GM19023 (cell line): ENCODE results near the gene HOXD10.

Experiments
- ATAC-seq: cut with Tn5 transposase; IDR thresholded peaks from one replicate; pipeline ENCODE4 v1.9.1; 2021; ENCODE audit warnings: mild to moderate bottlenecking, moderate library complexity; ENCODE audit not compliant: unreplicated experiment

HOXD10 gene

DNA sequence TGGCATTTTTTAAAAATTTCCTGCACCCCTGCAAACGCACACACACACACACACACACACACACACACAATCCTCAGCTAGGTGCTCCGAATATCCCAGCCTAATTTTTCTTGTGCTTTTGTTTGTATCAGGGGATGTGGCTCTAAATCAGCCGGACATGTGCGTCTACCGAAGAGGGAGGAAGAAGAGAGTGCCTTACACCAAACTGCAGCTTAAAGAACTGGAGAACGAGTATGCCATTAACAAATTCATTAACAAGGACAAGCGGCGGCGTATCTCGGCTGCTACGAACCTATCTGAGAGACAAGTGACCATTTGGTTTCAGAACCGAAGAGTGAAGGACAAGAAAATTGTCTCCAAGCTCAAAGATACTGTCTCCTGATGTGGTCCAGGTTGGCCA is 22.2 kb upstream of the HOXD10 start:
- ATAC-seq: no peak

DNA sequence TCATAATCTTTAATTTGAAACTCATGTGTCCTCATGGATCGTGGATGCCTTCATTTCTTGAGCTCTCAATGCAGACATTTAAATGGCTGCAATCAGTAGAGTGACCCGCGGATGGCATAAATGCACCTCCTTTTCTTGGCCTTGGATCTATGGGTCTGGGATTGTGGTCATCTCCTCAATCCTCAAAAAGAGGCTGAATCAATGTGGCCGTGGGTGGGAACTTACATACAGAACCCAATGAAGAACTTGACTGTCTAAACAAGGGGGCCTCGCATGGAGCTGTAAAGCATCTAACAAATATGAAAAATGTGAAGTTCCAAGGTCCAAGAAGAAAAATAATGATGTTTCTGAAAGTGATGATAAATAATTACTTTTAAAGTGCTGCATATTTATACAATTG is 21.2 kb upstream of the HOXD10 start:
- ATAC-seq: no peak

DNA sequence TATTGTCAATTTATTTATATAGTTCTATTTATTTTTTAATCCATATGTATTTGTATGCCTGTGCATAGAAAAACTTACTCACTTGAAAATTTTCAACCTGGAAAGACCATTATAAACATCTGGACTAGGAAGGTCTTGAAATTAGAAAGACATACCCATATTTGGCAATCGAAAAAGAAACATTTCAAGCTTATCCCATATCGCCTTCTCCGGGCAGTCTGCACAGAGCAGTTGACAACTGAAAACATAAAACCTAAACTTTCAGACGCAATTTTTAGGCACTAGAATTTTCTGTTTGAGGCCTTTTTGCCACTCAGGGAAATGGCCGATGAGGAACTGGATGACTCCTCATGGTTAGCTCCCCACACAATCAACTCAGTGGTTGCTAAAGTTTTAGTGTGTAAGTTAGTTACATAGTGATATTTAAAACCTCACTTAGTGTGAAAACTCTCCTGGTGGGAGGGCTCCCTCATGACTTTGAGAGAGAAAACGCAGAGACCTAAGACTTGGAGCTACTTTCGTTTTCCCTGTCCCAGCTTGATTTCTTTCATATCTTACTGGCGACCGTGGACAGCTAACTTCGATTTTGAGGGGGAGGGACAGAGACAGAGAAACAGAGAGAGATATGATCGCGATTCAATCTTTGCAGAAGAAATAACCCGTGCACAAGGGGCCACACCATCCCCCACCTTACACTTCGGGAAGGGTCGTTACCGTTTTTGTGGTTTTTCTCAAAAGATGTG is 20.2 kb upstream of the HOXD10 start:
- no peak for ATAC-seq

DNA sequence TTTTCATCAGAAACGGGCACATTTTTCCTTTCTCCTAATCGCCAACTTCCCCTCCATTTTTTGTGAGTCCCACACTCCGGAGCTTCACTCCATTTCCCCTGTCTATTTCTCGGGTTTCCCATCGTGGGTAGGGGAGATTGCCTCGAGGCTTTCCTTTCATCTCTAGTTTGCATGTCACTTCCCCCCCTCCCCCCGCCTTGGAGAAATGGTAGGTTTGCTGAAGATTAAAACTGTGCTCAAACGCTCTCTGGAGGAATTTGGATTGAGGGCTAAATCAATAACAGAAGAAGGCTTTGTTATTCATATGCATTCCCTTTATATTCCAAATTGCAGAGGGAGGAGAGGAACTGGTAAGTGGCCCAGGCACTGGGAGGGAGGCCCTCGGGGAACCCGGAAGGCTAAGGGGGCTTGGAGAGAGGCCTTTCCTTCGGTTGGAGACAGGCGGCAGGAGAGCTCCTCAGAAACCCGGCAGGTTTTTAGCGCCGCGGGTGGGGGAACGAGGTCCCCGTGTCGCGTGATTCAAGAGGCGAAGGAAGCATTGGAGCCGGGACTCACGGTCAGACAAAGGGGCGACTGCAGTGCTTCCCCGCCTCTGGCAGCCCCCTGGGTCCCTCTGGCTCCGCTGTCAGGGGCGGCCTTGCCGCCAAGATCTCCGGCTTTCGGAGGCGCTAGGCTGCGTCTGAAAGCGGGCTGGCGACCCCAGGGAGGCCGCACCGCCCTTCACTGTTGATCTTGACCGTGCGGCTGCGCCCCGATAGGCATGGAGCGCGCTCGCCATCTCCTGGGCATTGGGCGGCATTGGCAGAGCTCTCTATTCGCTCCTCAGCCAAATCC is 19.4 kb upstream of the HOXD10 start:
- peak; percentile 93 for ATAC-seq

DNA sequence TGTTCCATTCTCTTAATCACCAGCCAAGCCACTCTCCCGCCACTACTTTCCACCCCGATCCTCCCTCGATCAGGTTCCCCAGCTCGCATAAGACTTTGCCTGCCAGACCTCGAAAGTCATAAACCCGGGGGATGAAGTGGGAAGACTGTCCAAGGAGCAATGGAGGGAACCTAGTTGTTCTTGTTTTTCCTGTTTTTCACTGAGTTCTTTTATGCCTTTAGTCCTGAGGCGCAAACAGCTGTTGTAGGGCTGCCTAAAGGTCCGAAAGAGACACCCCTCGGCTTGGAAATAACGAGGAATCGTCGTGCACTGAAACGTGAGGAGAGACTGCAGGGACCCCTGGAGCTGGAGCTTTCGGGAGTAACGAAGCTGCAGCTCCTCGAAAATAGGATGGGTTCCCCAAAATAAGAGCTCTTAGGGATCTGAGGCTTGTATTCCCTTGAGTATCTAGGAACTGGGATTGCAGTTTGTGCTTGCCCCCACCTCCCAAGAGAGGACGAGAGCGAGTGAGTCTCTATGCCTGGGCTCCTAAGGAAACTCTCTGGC is 18.7 kb upstream of the HOXD10 start:
- ATAC-seq: no peak

DNA sequence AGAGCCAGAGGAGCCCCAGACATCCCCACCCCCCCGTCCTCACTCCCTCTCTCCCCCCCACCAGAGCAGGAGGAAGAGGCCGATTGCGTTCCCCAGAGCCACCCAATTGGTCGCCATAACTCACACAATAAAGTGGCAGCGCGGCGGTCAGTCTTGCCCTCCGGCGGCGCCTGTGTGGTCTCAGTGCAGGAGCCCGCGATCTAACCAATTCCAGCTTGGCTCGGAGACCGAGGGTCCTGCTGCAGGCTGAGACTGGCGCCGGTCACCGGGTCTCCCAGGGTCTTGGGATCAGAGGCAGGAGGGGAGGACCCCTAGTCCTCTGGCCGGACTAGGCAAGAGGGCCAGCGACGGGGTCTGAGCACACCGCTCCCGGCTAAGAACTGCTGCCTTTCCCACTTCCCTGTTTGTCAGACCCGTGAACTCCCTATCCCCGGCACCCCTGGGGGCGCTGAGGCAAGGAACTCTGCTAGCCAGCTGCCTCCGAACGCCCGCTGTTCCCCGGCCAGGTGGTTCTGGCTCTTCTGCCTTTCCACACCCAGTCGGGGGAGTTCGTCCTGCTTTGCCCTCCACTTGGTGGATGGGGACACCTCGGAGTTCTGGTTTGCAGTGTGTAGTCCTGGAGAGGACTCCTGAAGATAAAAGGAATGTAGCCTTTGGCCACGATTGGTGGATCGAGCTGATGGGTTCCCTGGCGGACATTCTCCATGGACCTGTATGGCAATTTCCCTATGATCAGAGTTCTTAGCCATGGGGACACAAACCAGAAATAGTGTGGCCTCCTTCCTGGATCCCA is 18.0 kb upstream of the HOXD10 start:
- no peak for ATAC-seq

DNA sequence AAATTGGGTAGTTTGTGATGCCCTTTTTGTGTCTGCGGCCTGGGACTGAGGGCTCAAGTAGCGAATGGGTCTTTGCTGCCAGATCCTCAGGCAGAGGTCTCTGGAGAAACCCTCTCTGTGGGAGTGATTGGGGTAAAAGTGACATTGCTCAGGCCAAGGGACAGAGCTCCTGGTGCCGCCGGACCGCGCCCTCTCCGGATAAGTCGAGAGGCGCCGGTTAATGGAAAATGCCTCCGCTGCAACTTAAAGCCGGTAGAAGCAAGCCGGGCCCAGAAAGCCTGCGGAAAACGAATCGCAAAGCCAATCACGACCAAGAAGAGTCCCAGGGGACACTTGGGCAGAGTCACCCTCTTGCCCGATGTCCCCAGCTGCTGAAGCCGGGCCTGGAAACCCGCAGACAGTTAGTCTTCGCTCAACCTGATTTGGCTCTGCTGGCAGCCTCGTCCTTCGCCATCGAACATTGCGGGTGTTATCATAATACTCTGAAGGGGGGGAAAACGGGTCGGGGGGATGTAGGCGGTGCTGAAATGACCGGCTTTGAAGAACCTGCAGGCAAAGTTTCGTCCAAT is 17.3 kb upstream of the HOXD10 start:
- no peak for ATAC-seq

DNA sequence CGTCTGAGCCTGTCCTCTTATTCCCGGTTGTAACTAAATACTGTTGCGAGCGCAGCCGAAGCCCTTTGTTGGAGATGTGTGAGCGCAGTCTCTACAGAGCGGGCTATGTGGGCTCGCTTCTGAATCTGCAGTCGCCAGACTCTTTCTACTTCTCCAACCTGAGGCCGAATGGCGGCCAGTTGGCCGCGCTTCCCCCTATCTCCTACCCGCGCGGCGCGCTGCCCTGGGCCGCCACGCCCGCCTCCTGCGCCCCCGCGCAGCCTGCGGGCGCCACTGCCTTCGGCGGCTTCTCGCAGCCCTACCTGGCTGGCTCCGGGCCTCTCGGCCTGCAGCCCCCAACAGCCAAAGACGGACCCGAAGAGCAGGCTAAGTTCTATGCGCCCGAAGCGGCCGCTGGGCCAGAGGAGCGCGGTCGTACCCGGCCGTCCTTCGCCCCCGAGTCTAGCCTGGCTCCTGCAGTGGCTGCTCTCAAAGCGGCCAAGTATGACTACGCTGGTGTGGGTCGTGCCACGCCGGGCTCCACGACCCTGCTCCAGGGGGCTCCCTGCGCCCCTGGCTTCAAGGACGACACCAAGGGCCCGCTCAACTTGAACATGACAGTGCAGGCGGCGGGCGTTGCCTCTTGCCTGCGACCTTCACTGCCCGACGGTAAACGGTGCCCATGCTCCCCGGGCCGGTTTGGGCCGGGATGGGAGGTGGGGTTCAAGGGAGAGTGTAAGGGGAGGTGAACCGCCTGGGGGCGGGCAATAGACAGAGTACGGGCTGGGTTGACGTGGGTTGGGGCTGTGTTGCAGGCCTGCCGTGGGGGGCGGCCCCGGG is 16.6 kb upstream of the HOXD10 start, which contains the start of gene HOXD12:
TSS of gene HOXD12 (plus strand) at position 68 of the 819 bp plus-strand sequence. CDS start at position 75, 7 bp downstream.
- no peak for ATAC-seq

DNA sequence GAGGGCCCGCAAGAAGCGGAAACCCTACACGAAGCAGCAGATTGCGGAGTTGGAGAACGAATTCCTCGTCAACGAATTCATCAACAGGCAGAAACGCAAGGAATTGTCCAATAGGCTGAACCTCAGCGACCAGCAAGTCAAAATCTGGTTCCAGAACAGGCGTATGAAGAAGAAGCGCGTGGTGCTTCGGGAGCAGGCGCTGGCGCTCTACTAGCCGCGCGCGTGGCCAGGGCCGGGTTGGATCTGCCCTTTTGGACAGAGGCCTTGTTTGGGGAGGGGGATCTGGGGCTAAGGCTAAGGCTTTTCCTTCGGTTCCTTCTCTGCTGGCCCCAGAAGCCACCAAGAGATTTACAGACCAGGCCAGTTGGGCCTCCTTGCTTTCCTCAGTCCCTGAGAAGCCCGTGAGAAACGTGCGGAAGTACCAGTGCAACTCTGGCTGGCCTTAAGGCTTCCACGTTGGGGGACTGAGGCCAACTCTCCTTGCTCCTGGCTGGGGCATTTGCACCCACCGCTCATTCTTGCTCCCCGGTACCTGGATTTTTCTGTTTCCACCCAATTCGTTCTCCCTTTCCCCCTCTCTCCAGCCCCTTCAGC is 15.9 kb upstream of the HOXD10 start:
- no peak for ATAC-seq

DNA sequence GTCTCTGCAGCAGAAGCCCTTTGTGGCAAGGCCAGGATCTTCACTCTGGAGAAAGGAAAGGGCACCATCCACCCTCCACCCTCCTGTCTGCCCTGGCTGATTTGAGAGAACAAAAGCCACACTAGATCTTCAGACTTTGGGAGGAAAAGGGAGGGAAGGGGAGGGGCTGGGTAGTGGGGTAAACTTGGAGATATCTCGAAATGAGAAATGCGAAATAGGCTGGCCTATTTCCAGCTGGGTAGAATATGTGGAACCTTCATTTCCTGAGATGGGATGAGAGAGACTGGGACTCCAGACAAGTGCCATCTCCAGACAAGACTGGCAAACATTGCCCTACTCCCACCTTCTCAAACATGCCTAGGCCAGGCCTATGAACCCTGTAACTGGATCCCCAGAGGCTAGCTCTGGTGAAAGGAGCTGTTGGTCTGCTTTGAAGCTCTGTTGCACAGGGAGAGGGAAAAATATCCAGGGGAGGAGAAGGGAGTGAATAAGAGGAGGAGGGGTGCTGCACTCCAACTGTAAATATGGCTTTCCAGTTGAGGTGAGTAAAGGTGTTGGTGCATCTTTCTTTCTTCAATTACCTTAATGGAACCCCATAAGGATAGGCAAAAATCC is 15.3 kb upstream of the HOXD10 start:
- ATAC-seq: no peak

DNA sequence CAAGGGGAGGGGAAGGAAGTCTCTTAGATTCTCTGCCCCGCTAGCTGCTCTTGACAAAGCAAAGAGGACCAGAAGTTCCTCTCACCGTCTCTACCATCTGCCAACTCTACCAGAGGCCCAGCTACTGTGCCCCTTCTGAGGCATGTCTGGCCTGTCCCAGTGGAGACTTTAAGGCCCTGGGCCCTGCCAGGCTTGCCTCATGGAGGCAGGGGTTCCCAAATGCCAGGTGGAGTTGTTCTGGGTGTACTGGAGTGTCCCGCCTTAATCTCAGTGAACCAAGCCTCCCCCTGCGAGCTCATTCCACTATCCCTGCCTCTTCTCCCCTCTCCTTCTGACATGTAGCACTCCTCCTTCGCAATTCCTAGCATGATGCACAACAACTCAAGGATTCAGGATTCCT is 14.7 kb upstream of the HOXD10 start:
- no peak for ATAC-seq

DNA sequence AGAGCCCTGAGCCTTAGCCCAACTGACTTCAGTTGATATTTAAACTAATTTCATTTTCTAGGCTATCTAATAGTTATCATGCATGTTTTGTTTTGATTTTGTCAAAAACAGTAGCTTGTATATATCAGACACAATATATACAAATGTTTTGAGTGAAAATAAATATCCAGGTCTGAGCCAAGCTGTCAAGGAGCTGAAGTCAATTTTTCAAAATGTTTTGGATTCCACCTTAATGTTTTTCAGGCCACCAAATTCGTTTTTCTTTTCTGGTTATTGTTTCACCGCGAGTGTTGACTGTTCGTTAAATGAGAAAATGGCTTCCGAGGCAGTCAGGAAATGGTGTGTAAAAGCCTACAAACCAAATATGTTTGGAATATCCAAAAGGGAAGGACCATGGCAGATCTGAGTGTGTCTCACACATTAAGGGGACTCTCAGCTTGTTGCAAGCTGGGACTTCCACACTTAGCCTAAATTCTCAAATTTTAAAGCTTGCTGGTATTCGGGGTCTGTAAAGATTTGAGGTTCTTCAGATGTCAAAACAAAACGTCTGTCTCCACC is 14.2 kb upstream of the HOXD10 start:
- no peak for ATAC-seq

DNA sequence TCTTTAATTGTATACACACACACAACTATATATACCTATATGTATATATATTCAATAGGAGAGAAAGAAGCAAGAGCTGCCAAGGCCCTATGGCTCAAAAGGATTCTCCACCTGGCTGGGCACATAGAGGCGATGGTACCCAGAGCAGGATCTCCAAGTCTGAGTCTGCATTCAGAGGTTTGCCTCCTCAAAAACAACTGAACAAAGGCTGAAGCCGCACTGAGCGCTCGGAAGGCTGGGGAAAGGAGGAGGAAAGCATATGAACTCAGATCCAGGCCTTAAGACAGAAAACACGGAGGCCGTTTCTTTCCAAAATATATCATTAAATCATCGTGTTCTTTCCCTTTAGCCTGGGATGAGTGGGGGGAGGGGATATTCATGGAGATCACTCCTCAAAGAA is 13.4 kb upstream of the HOXD10 start:
- ATAC-seq: no peak

DNA sequence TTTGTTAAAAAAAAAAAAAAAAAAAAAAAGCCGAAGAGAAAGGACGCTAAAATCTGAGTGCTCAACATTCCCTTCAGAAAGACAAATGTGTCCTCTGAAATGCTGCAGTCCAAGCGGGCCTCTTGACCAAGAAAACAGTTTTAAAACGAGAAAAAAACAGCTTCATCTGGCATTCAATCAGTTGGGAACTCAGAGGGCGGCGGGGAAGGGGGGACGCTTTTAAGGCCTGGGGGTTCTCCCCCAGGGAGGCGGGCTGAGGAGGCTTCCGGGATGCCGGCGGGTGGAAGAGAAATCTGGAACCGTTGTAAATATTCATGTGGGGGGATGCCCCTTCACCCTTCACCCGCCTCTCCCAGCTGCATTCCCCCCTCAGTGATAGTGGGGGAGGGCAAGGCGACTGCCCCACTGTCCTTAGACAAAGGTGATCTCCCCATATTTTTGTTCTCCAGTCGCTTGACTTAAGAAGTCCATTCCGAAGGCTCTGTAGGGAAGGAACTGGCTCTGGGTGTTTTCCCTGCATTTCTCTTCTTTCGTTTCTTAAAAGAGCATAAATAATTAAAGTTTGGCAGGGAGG is 12.7 kb upstream of the HOXD10 start:
- ATAC-seq: no peak

DNA sequence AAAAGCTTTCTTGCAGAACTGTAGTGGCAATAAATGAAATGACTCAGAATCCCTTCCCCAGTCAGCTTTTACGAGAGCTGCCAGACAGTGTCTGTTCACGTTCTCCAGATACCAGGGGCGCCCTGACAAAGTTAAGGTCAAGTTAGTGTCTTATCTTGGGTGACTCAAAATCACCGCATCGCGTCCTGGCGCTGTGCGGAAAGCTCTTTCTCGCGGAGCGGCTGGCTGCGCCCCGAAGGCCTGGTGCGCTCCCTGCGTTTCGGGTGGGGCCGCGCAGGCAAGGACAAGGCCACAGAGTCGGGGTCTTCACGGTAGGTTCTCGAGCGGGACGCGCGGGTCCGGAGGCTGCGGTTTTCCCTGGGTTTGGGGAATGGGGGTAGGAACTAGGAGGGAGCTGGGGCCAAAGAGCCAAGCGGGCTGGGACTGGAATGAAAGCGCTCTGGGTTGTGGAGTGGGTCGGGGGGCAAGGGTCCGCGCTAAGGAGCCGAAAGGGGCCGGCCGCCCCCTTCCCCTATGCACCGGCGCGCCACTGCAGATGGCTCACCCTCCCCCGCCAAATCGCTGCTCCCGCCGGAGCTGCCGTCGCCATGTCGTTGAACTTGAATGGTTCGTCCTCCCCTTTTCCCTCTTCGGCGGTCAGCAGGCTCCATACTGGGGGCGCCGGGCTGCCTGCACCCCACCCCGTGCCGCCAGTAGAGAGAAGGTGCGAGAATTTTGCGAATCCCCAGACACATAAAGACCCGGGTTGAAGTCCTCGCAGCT is 12.1 kb upstream of the HOXD10 start:
- no peak for ATAC-seq

DNA sequence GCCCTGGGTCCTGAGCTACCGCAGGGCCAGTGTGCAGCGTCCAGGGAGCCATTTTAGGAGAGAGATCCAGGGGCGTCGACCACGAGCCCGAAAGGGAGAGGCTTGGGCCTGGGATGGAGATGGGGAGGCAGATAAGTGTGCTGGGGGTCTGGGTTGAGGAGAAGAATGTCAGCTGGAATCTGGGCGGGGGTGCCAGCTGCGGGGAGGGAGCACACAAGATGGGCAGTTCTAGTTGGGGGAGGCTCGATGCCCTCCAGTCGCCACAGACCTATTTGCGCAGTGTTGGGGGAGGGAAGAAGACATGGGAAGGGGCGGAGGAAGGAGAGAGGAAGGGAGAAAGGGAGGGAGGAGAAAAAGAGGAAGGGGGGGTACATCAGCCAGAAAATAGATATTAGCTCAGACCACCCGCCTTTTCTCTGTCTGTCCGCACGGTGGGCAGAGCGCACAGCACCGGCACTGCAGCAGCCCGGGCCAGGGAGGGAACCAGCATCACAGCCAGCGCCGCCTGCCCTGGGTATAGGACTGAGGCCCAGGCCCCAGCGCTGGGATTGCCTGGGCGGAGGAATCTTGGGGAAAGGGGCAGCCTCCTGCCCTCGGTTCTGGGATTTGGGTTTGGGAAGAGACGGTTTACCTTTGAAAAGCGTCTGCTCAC is 11.4 kb upstream of the HOXD10 start:
- no peak for ATAC-seq
